22Rv1 (cell line): Measurements from ENCODE around the gene RHOH.

ENCODE experiments used
- H3K27ac ChIP-seq: fragments of 450-650 bp; 2 replicates; pipeline ENCODE4 v1.5.1; 2017
- ZFX ChIP-seq: fragments of 450-650 bp; IDR thresholded peaks from 2 replicates; pipeline ENCODE4 v1.6.1; 2017; ENCODE audit warnings: antibody characterized with exemption, borderline replicate concordance
- TF ChIP-seq, protein P1 (sequence below): fragments of 450-650 bp; IDR thresholded peaks from 2 replicates; pipeline ENCODE4 v1.5.1; 2017; ENCODE audit warnings: mild to moderate bottlenecking

RHOH gene

DNA sequence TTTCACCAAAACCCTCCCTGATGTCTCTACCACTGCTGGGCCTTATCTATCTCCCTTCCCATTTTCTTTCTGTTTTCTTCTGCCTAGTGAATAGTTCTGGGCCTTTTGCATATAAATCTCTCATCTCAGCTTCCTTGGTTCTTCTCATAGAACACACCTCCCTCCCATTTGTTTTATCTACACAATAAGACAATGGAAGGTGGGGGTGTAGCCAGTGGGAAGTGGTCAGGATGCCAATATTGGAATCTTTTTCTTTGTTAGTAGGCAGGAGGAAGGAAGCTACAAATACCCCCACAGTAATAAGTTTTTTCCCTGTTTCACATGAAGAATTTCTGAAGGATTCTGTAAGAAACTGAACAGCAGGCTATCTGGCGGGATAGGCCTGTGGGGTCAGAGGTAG lies 30.9 kb upstream of the RHOH start:
- TF ChIP-seq ZFX = no peak
- TF ChIP-seq, protein P1, sequence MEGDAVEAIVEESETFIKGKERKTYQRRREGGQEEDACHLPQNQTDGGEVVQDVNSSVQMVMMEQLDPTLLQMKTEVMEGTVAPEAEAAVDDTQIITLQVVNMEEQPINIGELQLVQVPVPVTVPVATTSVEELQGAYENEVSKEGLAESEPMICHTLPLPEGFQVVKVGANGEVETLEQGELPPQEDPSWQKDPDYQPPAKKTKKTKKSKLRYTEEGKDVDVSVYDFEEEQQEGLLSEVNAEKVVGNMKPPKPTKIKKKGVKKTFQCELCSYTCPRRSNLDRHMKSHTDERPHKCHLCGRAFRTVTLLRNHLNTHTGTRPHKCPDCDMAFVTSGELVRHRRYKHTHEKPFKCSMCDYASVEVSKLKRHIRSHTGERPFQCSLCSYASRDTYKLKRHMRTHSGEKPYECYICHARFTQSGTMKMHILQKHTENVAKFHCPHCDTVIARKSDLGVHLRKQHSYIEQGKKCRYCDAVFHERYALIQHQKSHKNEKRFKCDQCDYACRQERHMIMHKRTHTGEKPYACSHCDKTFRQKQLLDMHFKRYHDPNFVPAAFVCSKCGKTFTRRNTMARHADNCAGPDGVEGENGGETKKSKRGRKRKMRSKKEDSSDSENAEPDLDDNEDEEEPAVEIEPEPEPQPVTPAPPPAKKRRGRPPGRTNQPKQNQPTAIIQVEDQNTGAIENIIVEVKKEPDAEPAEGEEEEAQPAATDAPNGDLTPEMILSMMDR = no peak
- H3K27ac ChIP-seq = no peak overlapping the region

DNA sequence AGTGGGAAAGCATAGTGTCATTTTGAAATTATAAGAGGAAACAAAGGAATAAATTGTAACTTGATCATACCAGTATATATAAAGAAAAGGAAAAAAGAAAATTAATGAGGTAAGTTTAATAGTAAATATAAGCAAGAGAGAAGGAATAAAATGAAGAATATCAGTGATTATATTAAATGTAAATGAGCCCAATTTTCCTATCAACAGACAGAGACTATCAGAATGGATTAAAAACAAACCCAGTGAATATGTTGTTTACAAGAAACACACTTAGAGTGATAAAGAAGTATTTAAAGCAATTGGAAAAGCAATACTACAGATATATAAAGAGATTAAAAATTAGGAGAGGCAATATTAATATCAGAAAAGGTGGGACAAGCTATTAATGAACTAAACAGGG lies 28.8 kb upstream of the RHOH start:
- no peak overlapping the region for H3K27ac ChIP-seq
- no peak for TF ChIP-seq ZFX
- TF ChIP-seq, protein P1 = no peak

DNA sequence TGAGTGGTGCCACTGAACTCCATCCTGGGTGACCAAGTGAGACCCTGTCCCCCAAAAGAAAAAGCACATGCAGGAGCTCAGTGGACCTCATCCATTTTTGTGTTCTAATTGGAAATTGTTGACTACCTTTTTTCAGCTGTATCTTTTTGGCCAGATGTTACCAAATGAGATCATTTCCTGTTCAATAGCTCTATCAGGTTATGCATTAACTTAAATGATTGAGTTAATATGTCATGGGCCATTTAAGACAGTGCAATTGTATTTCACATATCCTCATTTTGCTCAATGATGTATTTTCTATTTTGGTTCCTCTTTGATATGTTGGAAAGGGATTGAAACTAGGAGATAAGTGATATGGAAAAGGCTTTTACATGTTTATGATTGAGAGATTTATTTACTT lies 26.2 kb upstream of the RHOH start:
- H3K27ac ChIP-seq = no peak overlapping the region
- TF ChIP-seq, protein P1 = no peak
- TF ChIP-seq ZFX = no peak

DNA sequence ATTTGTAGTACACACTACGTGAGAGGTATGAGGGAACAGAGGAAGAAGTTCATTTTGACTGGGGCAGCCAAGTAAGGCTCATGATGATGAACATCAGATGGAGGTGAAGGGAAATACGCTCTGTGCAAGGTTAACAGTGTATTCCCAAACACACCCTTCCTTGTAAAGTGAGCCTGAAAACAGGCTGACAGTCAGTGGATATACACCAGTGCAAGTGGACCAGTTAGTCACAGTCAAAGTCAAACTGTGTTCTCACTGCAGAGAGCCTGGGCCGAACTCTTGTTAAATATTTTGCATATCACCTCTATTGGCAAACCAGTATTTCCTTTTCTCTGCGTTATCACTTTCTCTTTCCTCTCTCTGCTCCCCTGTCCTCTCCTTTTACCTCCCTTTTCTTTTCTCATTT lies 23.4 kb upstream of the RHOH start:
- no peak overlapping the region for H3K27ac ChIP-seq
- TF ChIP-seq, protein P1 = no peak
- no peak for TF ChIP-seq ZFX

DNA sequence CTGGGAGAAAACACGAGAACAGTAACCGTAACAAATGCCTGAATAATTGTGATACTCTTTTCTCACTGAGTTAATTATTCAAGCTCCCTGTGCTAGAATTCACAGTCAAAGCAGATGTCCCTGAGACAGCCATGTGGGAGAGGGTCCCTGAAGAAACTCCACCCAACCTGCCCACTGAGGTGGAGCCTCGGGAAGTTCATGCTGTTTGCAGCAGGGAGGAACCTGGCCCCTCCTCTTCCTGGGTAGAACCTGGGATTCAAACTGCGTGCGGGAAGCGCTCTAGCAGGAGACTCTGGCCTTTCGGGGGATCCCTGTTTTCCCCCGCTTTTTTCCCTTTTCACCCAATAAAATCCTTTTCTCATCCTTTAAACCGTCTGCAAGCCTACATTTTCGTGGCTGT lies 20.2 kb upstream of the RHOH start:
- TF ChIP-seq ZFX = no peak
- TF ChIP-seq, protein P1 = no peak
- H3K27ac ChIP-seq = no peak overlapping the region

DNA sequence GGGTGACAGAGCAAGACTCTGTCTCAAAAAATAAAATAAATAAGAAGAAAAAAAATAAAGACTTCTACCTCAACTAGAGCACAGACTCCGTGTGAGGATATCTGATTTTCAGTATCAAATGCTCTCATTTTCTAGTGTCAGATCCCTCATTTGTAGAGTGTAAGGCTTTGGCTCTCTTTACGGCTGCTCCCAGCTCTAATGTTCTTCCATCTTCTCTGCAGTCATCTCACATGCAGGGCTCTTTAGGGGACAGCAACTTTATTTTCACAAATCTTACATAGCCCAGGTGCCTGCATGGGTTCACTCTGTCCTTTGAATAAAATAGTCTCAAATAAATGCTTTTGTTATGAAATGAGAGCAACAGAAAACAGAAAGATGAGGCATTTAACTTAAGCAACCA lies 19.2 kb upstream of the RHOH start:
- TF ChIP-seq, protein P1 = no peak
- no peak for TF ChIP-seq ZFX
- no peak overlapping the region for H3K27ac ChIP-seq

DNA sequence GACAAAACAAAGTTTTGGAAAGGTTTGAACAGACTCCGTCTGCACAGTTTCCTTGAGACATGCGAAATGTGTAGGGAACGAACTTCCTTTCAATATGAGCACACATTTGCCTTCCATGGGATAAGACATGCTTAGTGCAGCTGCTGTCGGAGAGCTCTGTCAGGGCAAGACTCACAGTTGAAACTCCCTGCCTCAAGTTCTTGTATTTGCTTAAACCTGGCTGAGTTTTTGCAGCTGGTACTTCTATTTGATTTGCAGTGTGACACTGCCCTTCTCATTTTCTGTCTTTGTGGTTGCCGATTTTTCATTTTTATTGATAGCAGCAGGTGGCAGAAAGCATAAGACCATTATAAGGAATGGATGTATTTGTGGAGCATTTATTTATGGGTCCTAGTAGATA lies 18.2 kb upstream of the RHOH start:
- H3K27ac ChIP-seq = peak overlapping the region; percentile 25; the same call in 1 of the 2 replicates
- TF ChIP-seq, protein P1 = no peak
- TF ChIP-seq ZFX = no peak
